A549 (cell line): Measurements from ENCODE around the gene STX1B. TPM values are rescaled to one million over a fixed set of nuclear protein-coding genes. Genes with fewer than 3 reads are reported as not detected.

Experiments
- ATAC-seq, 2 experiments: fragments of 200-7000 bp in 1 of 2; fragments of >200 bp in 1 of 2; cut with Nextera tagmentation in 1 of 2; cut with Tn5 transposase in 1 of 2; 3 replicates each; pipeline versions ENCODE4 v1.8.0 to v1.9.1; 2018 to 2020; ENCODE audit warnings: mild to moderate bottlenecking in 1 of 2, moderate library complexity in 1 of 2
- CTCF ChIA-PET: fragments of 300-600 bp; sonication (Branson Sonifier 250); formaldehyde crosslinking; extraction: SDS; loops from one replicate; lab custom pipeline; 2021; ENCODE audit warnings: antibody characterized with exemption, inconsistent platforms; lab: Yijun Ruan, JAX
- POLR2A ChIA-PET: fragments of 350-600 bp; formaldehyde crosslinking; extraction: SDS; loops from one replicate; lab custom pipeline; 2021; ENCODE audit warnings: antibody characterized with exemption, inconsistent platforms; lab: Yijun Ruan, JAX
- DNase-seq, 2 experiments: peaks; one replicate each; pipeline versions ENCODE4 v3.0.0 to v3.0.0-alpha.2; 2011 to 2016; ENCODE audit warnings: low read depth in 1 of 2, low spot score in 1 of 2
- FAIRE-seq: peaks from 2 replicates; lab custom pipeline; 2011; peaks lifted over from hg19 to GRCh38; lab: Jason Lieb, UNC
- H3K27ac ChIP-seq, 2 experiments: fragments of >200 bp; sonication (Bioruptor Twin); formaldehyde crosslinking; 3 replicates each; pipeline ENCODE4 v1.5.1; 2016 to 2017
- H3K4me1 ChIP-seq: fragments of >200 bp; sonication (Bioruptor Twin); formaldehyde crosslinking; 3 replicates; pipeline ENCODE4 v1.6.1; 2016
- H3K4me2 ChIP-seq: fragments of >200 bp; sonication (Bioruptor Twin); formaldehyde crosslinking; 3 replicates; pipeline ENCODE4 v1.6.1; 2016
- H3K4me3 ChIP-seq: fragments of >200 bp; sonication (Bioruptor Twin); formaldehyde crosslinking; 3 replicates; pipeline ENCODE4 v1.5.1; 2016
- H3K9me3 ChIP-seq: fragments of >200 bp; sonication (Bioruptor Twin); formaldehyde crosslinking; 3 replicates; pipeline ENCODE4 v1.6.1; 2016
- CEBPB ChIP-seq, 2 experiments: fragments of >200 bp in 1 of 2; sonication (Bioruptor Twin) in 1 of 2; formaldehyde crosslinking in 1 of 2; IDR thresholded peaks; 2 replicates each; pipeline ENCODE4 v1.6.1; 2012 to 2016
- CHD4 ChIP-seq: fragments of 200-600 bp; sonication (generic); IDR thresholded peaks from 2 replicates; pipeline ENCODE4 v1.6.1; 2016; ENCODE audit warnings: antibody characterized with exemption, mild to moderate bottlenecking, borderline replicate concordance
- EP300 ChIP-seq, 2 experiments: fragments of >200 bp; sonication (Bioruptor Twin); formaldehyde crosslinking; IDR thresholded peaks; 2 replicates in 1 of 2; 3 replicates in 1 of 2; pipeline ENCODE4 v1.6.1; 2016 to 2017
- ESRRA ChIP-seq: fragments of 150-350 bp; IDR thresholded peaks from 2 replicates; pipeline ENCODE4 v1.6.1; 2014; ENCODE audit warnings: mild to moderate bottlenecking, low read length, borderline replicate concordance
- FOSB ChIP-seq: fragments of 250-450 bp; sonication (Bioruptor Pico); IDR thresholded peaks from 2 replicates; pipeline ENCODE4 v1.5.0; 2020; ENCODE audit warnings: mild to moderate bottlenecking, moderate library complexity
- HDAC2 ChIP-seq: fragments of 200-600 bp; sonication (generic); IDR thresholded peaks from 2 replicates; pipeline ENCODE4 v1.6.1; 2016
- JUNB ChIP-seq: fragments of >200 bp; sonication (Bioruptor Twin); formaldehyde crosslinking; IDR thresholded peaks from 2 replicates; pipeline ENCODE4 v1.6.1; 2016
- KDM1A ChIP-seq: fragments of 200-600 bp; sonication (generic); IDR thresholded peaks from 2 replicates; pipeline ENCODE4 v1.6.1; 2016; ENCODE audit warnings: low read depth, mild to moderate bottlenecking
- KDM5A ChIP-seq: fragments of 200-600 bp; sonication (generic); IDR thresholded peaks from 2 replicates; pipeline ENCODE4 v1.6.1; 2016; ENCODE audit warnings: antibody characterized with exemption, mild to moderate bottlenecking
- MAFK ChIP-seq: fragments of 450-650 bp; IDR thresholded peaks from 2 replicates; pipeline ENCODE4 v1.6.1; 2014; ENCODE audit not compliant: partially characterized antibody
- NFE2L2 ChIP-seq: fragments of 150-350 bp; conservative IDR thresholded peaks from 2 replicates; pipeline ENCODE4 v1.6.1; 2014; ENCODE audit warnings: low read length
- NPAS2 ChIP-seq: fragments of 250-450 bp; sonication (Bioruptor Pico); IDR thresholded peaks from 2 replicates; pipeline ENCODE4 v1.8.0; 2022; ENCODE audit warnings: mild to moderate bottlenecking, moderate library complexity, borderline replicate concordance
- ZC3H11A ChIP-seq: fragments of 450-650 bp; IDR thresholded peaks from 2 replicates; pipeline ENCODE4 v1.6.1; 2014; ENCODE audit warnings: antibody characterized with exemption, mild to moderate bottlenecking
- ZFP36 ChIP-seq: fragments of 450-650 bp; IDR thresholded peaks from 2 replicates; pipeline ENCODE4 v1.6.1; 2014; ENCODE audit warnings: borderline replicate concordance; ENCODE audit not compliant: partially characterized antibody
- ZNF302 ChIP-seq: fragments of 250-450 bp; sonication (Bioruptor Pico); IDR thresholded peaks from 2 replicates; pipeline ENCODE4 v1.9.0; 2021; ENCODE audit warnings: inconsistent platforms, mild to moderate bottlenecking, moderate library complexity
- WGBS: methylation state at CpG from one replicate; pipeline ENCODE4 v1.1.6; 2017; ENCODE audit errors: missing lambda C conversion rate; 5-methylcytosine and 5-hydroxymethylcytosine counted together
- polyA plus RNA-seq, 4 experiments: library from polyadenylated mRNA; depleted of rRNA in 3 of 4; stranded (reverse); fragments of >200 nt; fragmentation: RNase III in 1 of 4; extraction: RNeasy Plus Mini Kit Qiagen cat#74134 plus additional on column Dnase treatment in 1 of 4; gene quantifications; 2 replicates in 3 of 4; 3 replicates in 1 of 4; pipeline ENCODE4 v1.2.3, GENCODE V29; 2011 to 2017
- TF ChIP-seq, protein P1 (sequence below): fragments of 200-600 bp; sonication (generic); IDR thresholded peaks from 2 replicates; pipeline ENCODE4 v1.6.1; 2016; ENCODE audit warnings: antibody characterized with exemption, mild to moderate bottlenecking, moderate library complexity
- TF ChIP-seq, protein P2 (sequence below): fragments of >200 bp; sonication (Bioruptor Twin); formaldehyde crosslinking; IDR thresholded peaks from 2 replicates; pipeline ENCODE4 v1.6.1; 2016
- TF ChIP-seq, protein P3 (sequence below): fragments of >200 bp; sonication (Bioruptor Twin); formaldehyde crosslinking; IDR thresholded peaks from 3 replicates; pipeline ENCODE4 v1.6.1; 2016
- TF ChIP-seq, protein P4 (sequence below): fragments of 250-450 bp; sonication (Bioruptor Pico); IDR thresholded peaks from 2 replicates; pipeline ENCODE4 v1.5.0; 2020; ENCODE audit warnings: low read depth, mild to moderate bottlenecking, moderate library complexity

The STX1B gene
- polyA plus RNA-seq, 2 of the 4 experiments (the other 2 are of a cell fraction): 2.4 to 2.6 TPM

DNA sequence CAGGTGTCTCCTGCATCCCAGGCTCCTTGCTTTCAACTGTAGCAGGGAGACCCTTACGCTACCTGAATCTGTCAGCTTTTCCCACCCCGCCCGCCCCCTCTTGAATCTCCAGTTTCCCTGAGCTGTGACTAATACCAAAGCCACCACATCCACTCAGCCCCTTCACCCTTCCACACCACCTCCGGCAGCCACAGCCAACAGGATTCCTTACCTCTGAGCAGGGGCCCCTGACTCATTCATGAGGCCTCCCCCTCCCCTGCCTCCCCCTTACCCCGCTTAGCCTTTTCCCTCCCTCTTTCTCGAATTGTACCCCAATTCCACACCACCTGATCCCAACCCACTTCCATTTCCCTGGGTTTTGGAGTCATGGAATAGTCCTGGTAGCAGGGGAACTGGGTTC, 2.3 kb downstream of the STX1B start:
- no peak for ATAC-seq
- no peaks in the 10 kb centered on the region for H3K9me3 ChIP-seq
- ChIA-PET CTCF (interaction anchor here (0.6 to 1.5 kb wide), 5 partner anchors 13 to 533 kb away, joined by 3 to 5 read pairs (median 3); no protein-coding TSS in a partner anchor), POLR2A (no interaction called here)
- FAIRE-seq: no peak
- WGBS: 46% methylated on average over 2 of the region's 6 CpGs
- H3K4me2 ChIP-seq: no peak overlapping the region
- TF ChIP-seq JUNB: no peak
- TF ChIP-seq ZC3H11A: no peak
- TF ChIP-seq HDAC2: no peak
- TF ChIP-seq NPAS2 (CRISPR knock-in tag): no peak
- H3K4me1 ChIP-seq: peaks cover 5% of the 10 kb centered on the region; the same call in 1 of the 3 replicates
- H3K4me3 ChIP-seq: no peak overlapping the region
- peak overlapping the region in 1 of 2 experiments; percentile 48; a peak in 3 of 6 replicates for H3K27ac ChIP-seq
- no peak for DNase-seq

DNA sequence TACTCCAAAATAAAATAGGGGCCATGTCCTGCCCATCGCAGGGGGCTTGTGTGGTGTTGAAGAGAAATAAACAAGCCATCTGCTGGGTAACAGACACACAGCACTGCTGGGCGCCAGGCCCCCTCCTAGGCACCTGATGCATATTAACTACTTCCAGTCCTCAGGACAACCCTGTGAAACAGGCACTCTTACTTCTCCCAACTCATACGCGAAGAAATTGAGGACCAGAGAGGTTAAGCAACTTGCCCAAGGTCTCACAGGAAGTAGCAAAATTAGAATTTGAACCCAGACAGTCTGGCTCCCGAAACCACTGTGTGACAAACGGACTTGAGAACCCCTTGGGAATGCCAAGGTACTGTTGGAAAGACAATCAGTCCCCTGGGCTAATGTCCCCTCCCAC, 2.8 kb downstream of the STX1B start:
- no peak for ATAC-seq
- Histone ChIP-seq H3K9me3 (no peaks in the 10 kb centered on the region), H3K4me3 (no peak overlapping the region), H3K27ac (peak overlapping the region in 1 of 2 experiments; percentile 48; a peak in 2 of 6 replicates)
- POLR2A ChIA-PET: no interaction called here
- TF ChIP-seq NFE2L2 (no peak), ZFP36 (peak; percentile 40), MAFK (no peak), EP300 (IDR thresholded peaks at IDR 0.05) (no peak), CHD4 (no peak), JUNB (no peak)
- TF ChIP-seq, protein P1, sequence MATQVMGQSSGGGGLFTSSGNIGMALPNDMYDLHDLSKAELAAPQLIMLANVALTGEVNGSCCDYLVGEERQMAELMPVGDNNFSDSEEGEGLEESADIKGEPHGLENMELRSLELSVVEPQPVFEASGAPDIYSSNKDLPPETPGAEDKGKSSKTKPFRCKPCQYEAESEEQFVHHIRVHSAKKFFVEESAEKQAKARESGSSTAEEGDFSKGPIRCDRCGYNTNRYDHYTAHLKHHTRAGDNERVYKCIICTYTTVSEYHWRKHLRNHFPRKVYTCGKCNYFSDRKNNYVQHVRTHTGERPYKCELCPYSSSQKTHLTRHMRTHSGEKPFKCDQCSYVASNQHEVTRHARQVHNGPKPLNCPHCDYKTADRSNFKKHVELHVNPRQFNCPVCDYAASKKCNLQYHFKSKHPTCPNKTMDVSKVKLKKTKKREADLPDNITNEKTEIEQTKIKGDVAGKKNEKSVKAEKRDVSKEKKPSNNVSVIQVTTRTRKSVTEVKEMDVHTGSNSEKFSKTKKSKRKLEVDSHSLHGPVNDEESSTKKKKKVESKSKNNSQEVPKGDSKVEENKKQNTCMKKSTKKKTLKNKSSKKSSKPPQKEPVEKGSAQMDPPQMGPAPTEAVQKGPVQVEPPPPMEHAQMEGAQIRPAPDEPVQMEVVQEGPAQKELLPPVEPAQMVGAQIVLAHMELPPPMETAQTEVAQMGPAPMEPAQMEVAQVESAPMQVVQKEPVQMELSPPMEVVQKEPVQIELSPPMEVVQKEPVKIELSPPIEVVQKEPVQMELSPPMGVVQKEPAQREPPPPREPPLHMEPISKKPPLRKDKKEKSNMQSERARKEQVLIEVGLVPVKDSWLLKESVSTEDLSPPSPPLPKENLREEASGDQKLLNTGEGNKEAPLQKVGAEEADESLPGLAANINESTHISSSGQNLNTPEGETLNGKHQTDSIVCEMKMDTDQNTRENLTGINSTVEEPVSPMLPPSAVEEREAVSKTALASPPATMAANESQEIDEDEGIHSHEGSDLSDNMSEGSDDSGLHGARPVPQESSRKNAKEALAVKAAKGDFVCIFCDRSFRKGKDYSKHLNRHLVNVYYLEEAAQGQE: no peak
- TF ChIP-seq, protein P2, sequence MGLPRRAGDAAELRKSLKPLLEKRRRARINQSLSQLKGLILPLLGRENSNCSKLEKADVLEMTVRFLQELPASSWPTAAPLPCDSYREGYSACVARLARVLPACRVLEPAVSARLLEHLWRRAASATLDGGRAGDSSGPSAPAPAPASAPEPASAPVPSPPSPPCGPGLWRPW: no peak
- TF ChIP-seq, all 56 proteins: peak for 1
- WGBS: 70% methylated on average over 6 of the region's 6 CpGs
- no peak for DNase-seq
- CTCF ChIA-PET: interaction anchor here (0.6 to 1.6 kb wide), 4 partner anchors 8 to 532 kb away, joined by 3 to 5 read pairs (median 4); no protein-coding TSS in a partner anchor
- Histone ChIP-seq H3K4me1 (peaks cover 5% of the 10 kb centered on the region; the same call in 1 of the 3 replicates), H3K4me2 (no peak overlapping the region)
- FAIRE-seq: no peak

DNA sequence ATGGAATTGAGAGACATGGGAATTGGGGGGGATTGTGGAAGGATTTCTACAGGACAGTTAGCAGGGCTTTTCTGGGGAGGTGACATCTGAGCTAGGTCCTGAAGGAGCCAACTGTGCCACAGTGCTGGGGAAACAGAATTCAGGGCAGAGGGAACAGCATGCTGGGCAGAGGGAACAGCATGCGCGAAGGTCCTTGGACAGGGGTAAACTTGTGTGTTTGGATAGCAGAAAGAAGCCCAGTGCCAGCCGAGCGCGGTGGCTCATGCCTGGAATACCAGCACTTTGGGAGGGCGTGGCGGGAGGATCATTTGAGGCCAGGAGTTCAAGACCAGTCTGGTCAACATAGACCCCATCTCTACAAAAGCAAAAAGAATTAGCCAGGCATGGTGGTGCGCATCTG, 3.8 kb downstream of the STX1B start:
- ATAC-seq (no peak), FAIRE-seq (no peak), DNase-seq (no peak)
- no peak overlapping the region for H3K4me3 ChIP-seq
- ChIA-PET POLR2A (no interaction called here), CTCF (interaction anchor here (1.1 to 1.6 kb wide), 3 partner anchors 9 to 22 kb away, joined by 4 to 5 read pairs (median 4); no protein-coding TSS in a partner anchor)
- H3K9me3 ChIP-seq: no peaks in the 10 kb centered on the region
- WGBS: 79% methylated on average over 8 of the region's 8 CpGs
- H3K27ac ChIP-seq: peak overlapping the region in 1 of 2 experiments; percentile 18; a peak in 1 of 6 replicates
- H3K4me1 ChIP-seq: peaks cover 5% of the 10 kb centered on the region; the same call in 1 of the 3 replicates
- H3K4me2 ChIP-seq: no peak overlapping the region
- no peak for TF ChIP-seq ZNF302
- no peak for TF ChIP-seq KDM5A
- TF ChIP-seq KDM1A: 0 out of 2 replicates have a peak, but pooled peaks have one; percentile 22
- TF ChIP-seq FOSB (CRISPR knock-in tag): no peak
- TF ChIP-seq CEBPB (IDR thresholded peaks at IDR 0.05): no peak
- TF ChIP-seq, protein P3, sequence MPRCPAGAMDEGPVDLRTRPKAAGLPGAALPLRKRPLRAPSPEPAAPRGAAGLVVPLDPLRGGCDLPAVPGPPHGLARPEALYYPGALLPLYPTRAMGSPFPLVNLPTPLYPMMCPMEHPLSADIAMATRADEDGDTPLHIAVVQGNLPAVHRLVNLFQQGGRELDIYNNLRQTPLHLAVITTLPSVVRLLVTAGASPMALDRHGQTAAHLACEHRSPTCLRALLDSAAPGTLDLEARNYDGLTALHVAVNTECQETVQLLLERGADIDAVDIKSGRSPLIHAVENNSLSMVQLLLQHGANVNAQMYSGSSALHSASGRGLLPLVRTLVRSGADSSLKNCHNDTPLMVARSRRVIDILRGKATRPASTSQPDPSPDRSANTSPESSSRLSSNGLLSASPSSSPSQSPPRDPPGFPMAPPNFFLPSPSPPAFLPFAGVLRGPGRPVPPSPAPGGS: no peak
- TF ChIP-seq ESRRA: no peak
- TF ChIP-seq, protein P4, sequence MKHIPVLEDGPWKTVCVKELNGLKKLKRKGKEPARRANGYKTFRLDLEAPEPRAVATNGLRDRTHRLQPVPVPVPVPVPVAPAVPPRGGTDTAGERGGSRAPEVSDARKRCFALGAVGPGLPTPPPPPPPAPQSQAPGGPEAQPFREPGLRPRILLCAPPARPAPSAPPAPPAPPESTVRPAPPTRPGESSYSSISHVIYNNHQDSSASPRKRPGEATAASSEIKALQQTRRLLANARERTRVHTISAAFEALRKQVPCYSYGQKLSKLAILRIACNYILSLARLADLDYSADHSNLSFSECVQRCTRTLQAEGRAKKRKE (CRISPR knock-in tag): no peak
